Measurements from ENCODE around the gene OR2C3. TPM values are rescaled to one million over a fixed set of nuclear protein-coding genes. Genes with fewer than 3 reads are reported as not detected.

Gene OR2C3
- total and polyA plus RNA-seq, 2 experiments from 2014 or later = not detected

DNA sequence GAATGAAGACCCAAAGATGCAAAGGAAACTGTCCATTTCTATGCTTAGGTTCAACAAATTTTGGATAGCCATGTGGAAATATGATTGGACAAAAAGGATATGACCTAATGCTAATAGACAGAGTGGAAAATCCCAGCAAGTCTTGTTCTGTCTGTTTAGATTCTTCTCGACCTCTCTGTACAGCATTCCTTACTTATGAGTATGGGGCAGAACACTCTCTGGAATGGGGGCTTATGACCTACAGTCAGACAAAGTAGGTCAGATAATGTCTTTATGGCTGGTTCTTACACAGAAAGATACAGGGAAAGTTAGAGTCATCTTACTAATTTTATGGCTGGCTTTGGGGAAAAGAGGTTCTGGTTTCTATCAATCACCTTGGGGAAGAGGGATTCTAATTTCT is 15.5 kb upstream of the OR2C3 start (continued):
- TF ChIP-seq, protein P1, sequence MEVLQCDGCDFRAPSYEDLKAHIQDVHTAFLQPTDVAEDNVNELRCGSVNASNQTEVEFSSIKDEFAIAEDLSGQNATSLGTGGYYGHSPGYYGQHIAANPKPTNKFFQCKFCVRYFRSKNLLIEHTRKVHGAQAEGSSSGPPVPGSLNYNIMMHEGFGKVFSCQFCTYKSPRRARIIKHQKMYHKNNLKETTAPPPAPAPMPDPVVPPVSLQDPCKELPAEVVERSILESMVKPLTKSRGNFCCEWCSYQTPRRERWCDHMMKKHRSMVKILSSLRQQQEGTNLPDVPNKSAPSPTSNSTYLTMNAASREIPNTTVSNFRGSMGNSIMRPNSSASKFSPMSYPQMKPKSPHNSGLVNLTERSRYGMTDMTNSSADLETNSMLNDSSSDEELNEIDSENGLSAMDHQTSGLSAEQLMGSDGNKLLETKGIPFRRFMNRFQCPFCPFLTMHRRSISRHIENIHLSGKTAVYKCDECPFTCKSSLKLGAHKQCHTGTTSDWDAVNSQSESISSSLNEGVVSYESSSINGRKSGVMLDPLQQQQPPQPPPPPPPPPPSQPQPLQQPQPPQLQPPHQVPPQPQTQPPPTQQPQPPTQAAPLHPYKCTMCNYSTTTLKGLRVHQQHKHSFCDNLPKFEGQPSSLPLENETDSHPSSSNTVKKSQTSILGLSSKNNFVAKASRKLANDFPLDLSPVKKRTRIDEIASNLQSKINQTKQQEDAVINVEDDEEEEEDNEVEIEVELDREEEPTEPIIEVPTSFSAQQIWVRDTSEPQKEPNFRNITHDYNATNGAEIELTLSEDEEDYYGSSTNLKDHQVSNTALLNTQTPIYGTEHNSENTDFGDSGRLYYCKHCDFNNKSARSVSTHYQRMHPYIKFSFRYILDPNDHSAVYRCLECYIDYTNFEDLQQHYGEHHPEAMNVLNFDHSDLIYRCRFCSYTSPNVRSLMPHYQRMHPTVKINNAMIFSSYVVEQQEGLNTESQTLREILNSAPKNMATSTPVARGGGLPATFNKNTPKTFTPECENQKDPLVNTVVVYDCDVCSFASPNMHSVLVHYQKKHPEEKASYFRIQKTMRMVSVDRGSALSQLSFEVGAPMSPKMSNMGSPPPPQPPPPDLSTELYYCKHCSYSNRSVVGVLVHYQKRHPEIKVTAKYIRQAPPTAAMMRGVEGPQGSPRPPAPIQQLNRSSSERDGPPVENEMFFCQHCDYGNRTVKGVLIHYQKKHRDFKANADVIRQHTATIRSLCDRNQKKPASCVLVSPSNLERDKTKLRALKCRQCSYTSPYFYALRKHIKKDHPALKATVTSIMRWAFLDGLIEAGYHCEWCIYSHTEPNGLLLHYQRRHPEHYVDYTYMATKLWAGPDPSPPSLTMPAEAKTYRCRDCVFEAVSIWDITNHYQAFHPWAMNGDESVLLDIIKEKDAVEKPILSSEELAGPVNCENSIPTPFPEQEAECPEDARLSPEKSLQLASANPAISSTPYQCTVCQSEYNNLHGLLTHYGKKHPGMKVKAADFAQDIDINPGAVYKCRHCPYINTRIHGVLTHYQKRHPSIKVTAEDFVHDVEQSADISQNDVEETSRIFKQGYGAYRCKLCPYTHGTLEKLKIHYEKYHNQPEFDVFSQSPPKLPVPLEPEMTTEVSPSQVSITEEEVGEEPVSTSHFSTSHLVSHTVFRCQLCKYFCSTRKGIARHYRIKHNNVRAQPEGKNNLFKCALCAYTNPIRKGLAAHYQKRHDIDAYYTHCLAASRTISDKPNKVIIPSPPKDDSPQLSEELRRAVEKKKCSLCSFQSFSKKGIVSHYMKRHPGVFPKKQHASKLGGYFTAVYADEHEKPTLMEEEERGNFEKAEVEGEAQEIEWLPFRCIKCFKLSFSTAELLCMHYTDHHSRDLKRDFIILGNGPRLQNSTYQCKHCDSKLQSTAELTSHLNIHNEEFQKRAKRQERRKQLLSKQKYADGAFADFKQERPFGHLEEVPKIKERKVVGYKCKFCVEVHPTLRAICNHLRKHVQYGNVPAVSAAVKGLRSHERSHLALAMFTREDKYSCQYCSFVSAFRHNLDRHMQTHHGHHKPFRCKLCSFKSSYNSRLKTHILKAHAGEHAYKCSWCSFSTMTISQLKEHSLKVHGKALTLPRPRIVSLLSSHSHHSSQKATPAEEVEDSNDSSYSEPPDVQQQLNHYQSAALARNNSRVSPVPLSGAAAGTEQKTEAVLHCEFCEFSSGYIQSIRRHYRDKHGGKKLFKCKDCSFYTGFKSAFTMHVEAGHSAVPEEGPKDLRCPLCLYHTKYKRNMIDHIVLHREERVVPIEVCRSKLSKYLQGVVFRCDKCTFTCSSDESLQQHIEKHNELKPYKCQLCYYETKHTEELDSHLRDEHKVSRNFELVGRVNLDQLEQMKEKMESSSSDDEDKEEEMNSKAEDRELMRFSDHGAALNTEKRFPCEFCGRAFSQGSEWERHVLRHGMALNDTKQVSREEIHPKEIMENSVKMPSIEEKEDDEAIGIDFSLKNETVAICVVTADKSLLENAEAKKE (CRISPR knock-in tag; IDR thresholded peaks at IDR 0.05) = no peak
- TF ChIP-seq, protein P2, sequence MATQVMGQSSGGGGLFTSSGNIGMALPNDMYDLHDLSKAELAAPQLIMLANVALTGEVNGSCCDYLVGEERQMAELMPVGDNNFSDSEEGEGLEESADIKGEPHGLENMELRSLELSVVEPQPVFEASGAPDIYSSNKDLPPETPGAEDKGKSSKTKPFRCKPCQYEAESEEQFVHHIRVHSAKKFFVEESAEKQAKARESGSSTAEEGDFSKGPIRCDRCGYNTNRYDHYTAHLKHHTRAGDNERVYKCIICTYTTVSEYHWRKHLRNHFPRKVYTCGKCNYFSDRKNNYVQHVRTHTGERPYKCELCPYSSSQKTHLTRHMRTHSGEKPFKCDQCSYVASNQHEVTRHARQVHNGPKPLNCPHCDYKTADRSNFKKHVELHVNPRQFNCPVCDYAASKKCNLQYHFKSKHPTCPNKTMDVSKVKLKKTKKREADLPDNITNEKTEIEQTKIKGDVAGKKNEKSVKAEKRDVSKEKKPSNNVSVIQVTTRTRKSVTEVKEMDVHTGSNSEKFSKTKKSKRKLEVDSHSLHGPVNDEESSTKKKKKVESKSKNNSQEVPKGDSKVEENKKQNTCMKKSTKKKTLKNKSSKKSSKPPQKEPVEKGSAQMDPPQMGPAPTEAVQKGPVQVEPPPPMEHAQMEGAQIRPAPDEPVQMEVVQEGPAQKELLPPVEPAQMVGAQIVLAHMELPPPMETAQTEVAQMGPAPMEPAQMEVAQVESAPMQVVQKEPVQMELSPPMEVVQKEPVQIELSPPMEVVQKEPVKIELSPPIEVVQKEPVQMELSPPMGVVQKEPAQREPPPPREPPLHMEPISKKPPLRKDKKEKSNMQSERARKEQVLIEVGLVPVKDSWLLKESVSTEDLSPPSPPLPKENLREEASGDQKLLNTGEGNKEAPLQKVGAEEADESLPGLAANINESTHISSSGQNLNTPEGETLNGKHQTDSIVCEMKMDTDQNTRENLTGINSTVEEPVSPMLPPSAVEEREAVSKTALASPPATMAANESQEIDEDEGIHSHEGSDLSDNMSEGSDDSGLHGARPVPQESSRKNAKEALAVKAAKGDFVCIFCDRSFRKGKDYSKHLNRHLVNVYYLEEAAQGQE (IDR thresholded peaks at IDR 0.05; ENCODE audit: unreplicated experiment) = no peak
- TF ChIP-seq EZH2phosphoT487 (IDR thresholded peaks at IDR 0.05; ENCODE audit: unreplicated experiment) = no peak
- TF ChIP-seq POLR2AphosphoS5 (IDR thresholded peaks at IDR 0.05; ENCODE audit: low read depth) = no peak
- no peak for TF ChIP-seq CREB1 (CRISPR knock-in tag; IDR thresholded peaks at IDR 0.05; ENCODE audit: low read depth)

DNA sequence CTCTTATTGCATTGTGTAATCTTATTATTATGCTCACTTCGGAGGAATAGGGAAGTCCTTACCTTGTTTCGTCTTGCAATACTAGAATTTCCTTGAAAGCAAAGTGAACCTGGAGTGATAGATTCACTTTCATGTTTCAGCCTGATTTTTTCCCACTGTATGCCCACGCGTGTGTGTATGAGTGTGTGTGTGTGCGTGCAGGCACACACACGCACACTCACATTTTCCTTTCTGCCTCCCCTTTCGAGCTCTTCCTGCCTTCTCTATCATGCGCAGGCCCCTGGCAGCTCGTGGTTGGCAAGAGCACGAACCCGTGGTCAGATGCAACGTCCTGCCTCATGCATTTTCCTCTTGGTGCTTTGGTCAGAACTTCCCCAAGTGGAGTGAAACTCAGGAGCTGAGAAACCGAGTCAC is 12.5 kb upstream of the OR2C3 start, which contains the start of gene GCSAML:
Gene GCSAML (plus strand): TSS at position 366 of the 414 bp plus-strand sequence. CDS start 58 bp downstream, outside the sequence.
- peaks cover 12% of the 10 kb centered on the region; the same call in 1 of the 2 replicates for H3K4me1 ChIP-seq (ENCODE audit: insufficient read depth)
- Mint-ChIP-seq H3K27me3 (ENCODE audit: insufficient read depth, low read depth, poor library complexity) (no peaks in the 10 kb centered on the region), H3K36me3 (ENCODE audit: low read depth) (no peaks in the 10 kb centered on the region), H3K4me1 (peaks cover 13% of the 10 kb centered on the region), H3K27ac (no peak within 1 kb of the TSS), H3K9me3 (peaks cover 3% of the 10 kb centered on the region; the same call in 1 of the 3 replicates), H3K4me3 (no peak within 1 kb of the TSS)
- no peak within 1 kb of the TSS for H3K4me3 ChIP-seq
- DNase-seq (ENCODE audit: low spot score) (no peak), ATAC-seq (no peak)
- TF ChIP-seq ZNF331 (CRISPR knock-in tag; IDR thresholded peaks at IDR 0.05; ENCODE audit: low read depth) (no peak), ZNF114 (CRISPR knock-in tag; IDR thresholded peaks at IDR 0.05) (no peak)
- TF ChIP-seq, protein P3, sequence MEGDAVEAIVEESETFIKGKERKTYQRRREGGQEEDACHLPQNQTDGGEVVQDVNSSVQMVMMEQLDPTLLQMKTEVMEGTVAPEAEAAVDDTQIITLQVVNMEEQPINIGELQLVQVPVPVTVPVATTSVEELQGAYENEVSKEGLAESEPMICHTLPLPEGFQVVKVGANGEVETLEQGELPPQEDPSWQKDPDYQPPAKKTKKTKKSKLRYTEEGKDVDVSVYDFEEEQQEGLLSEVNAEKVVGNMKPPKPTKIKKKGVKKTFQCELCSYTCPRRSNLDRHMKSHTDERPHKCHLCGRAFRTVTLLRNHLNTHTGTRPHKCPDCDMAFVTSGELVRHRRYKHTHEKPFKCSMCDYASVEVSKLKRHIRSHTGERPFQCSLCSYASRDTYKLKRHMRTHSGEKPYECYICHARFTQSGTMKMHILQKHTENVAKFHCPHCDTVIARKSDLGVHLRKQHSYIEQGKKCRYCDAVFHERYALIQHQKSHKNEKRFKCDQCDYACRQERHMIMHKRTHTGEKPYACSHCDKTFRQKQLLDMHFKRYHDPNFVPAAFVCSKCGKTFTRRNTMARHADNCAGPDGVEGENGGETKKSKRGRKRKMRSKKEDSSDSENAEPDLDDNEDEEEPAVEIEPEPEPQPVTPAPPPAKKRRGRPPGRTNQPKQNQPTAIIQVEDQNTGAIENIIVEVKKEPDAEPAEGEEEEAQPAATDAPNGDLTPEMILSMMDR (conservative IDR thresholded peaks at IDR 0.05; ENCODE audit: low read depth in 2 of 2) = no peak
- no peaks in the 10 kb centered on the region for H3K36me3 ChIP-seq (ENCODE audit: insufficient read depth)
- no peaks in the 10 kb centered on the region for H4K20me1 ChIP-seq (replicated peaks; ENCODE audit: insufficient read depth)
- no peak within 1 kb of the TSS for H3K27ac ChIP-seq (ENCODE audit: low read depth)
- peak within 1 kb of the TSS; percentile 35; the same call in 1 of the 2 replicates for H2AFZ ChIP-seq
- H3F3A ChIP-seq (replicated peaks; ENCODE audit: low read depth) = no peaks in the 10 kb centered on the region
- no peaks in the 10 kb centered on the region for H3K9me2 ChIP-seq (ENCODE audit: insufficient read depth)
- H3K27me3 ChIP-seq (ENCODE audit: insufficient read depth) = no peaks in the 10 kb centered on the region
- peak within 1 kb of the TSS; percentile 15 for H3K4me2 ChIP-seq
- H3K79me2 ChIP-seq (replicated peaks; ENCODE audit: insufficient read depth) = no peaks in the 10 kb centered on the region

Data from GM23338 (cell line).